H1 (cell line): Measurements from ENCODE around the gene TBC1D22A. TPM values are rescaled to one million over a fixed set of nuclear protein-coding genes. Genes with fewer than 3 reads are reported as not detected.

Experiments
- RXRA ChIP-seq: IDR thresholded peaks from 2 replicates; pipeline ENCODE4 v1.6.1; 2011; ENCODE audit warnings: low read depth, mild to moderate bottlenecking, low read length, moderate library complexity; ENCODE audit not compliant: insufficient read depth
- TEAD4 ChIP-seq: IDR thresholded peaks from 2 replicates; pipeline ENCODE4 v1.6.1; 2012; ENCODE audit warnings: low read depth, low read length, inconsistent platforms, mixed read lengths
- polyA plus RNA-seq, 7 experiments: library from polyadenylated mRNA; depleted of rRNA in 3 of 7; stranded (reverse) in 5 of 7; unstranded in 2 of 7; fragments of >200 nt in 5 of 7; fragments of 200-250 nt in 2 of 7; gene quantifications; 1 replicate in 5 of 7; 2 replicates in 1 of 7; 4 replicates in 1 of 7; pipeline versions ENCODE4 v1.2.1 to v1.2.3, GENCODE V29; 2011 to 2013; ENCODE audit warnings: missing spikeins in 2 of 7, mixed read lengths in 2 of 7
- total RNA-seq: library from RNA; stranded (reverse); fragmentation: NEBNext Ultra II Directional; extraction: Animal tissue kit (Norgen Biotek cat#: 25700); gene quantifications from 2 replicates; pipeline ENCODE4 v1.2.1, GENCODE V29; 2021

Gene TBC1D22A
- total and polyA plus RNA-seq, 2 of the 8 experiments (the other 6 are each of a cell fraction or from before 2014, with no cell fraction given): 11.9 to 18.4 TPM

DNA sequence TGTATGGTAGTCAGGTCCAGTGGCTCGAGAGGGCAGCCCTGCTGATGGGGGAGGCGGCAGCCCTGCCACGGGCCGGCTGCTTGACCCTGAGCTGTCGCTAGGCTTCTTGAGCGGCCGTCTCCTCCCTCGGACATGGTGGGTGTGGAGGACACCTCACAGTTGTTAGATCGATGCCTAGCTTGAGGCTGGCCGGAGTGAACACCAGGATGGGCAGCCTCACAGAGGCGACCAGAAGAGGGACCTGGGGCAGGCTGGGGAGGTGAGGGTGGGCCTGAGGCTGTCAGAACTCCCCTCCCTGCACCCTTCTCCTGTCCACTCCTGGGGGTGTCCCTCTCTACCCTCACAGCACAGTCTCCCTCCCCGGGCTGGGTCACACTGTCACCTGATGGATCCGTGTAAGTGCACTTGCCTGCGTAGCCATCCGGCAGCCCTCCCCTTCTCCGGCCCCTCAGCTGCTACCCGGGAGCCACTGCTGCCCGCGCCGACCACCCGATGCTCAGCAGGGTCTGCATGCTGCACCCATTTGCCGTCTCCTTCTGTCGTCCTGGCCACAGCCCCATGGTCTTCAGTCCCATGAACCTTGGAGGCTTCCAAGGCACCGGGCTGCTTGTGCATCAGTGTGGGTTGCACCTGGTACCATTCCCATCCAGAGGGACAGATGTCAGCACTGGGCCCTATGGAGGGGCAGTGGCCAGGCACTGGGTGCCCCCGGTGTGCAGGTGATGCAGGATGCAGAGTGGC is 394.1 kb downstream of the TBC1D22A start (continued):
- no peak for TF ChIP-seq TEAD4
- TF ChIP-seq RXRA: no peak
- TF ChIP-seq, all 59 proteins: peak for 0
